NCI-H2227 (cell line): ENCODE measurements around the gene ARHGAP33.
"Not testable (repeated sequence)": the region's sequence is repeated elsewhere in the genome, so short reads cannot be mapped to it uniquely, and the experiment has no call there.

Source experiments
- DNase-seq: peaks from one replicate; lab custom pipeline; 2025; ENCODE audit not compliant: unreplicated experiment; lab: John Stamatoyannopoulos, UW

ARHGAP33 gene

DNA sequence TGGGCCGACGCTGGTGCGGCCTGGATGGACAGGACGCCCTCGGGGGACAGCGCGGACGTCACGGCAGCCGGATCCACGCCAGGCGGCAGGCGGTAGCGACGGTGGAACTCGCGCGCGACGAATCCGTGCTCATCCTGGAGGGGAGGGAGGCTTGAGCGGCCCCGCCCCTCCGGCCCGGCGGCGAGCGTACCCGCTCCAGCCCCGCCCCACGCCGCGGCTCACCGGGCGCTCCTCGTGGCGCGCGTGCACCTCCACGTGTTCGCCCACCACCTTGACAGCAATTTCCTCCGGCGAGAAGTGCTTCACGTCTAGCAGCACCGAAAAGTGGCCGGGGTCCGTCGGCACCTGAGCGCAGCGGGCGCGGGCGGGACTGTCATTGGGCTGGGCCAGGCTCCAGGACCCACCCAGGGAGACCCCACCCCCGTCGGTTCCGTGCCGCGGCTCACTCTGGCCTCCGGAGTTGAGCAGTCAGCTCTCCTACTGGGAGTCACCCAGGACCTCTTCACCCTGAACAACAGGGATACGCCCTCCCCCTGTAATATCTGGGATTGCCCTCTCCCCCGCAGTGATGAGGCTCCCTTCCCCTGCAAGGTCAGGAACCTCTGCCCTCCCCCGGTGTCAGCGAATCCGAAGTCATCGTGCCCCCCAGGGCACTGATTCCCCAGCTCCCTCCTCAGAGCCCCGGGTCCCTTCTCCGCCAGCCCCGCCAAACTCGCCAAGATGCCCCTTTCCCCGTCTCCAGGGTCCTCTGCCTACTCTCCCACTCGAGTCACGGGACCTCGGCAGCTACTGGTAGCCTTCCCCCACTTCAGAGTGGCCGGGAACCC, 19.6 kb upstream of the ARHGAP33 start:
- DNase-seq = no peak

DNA sequence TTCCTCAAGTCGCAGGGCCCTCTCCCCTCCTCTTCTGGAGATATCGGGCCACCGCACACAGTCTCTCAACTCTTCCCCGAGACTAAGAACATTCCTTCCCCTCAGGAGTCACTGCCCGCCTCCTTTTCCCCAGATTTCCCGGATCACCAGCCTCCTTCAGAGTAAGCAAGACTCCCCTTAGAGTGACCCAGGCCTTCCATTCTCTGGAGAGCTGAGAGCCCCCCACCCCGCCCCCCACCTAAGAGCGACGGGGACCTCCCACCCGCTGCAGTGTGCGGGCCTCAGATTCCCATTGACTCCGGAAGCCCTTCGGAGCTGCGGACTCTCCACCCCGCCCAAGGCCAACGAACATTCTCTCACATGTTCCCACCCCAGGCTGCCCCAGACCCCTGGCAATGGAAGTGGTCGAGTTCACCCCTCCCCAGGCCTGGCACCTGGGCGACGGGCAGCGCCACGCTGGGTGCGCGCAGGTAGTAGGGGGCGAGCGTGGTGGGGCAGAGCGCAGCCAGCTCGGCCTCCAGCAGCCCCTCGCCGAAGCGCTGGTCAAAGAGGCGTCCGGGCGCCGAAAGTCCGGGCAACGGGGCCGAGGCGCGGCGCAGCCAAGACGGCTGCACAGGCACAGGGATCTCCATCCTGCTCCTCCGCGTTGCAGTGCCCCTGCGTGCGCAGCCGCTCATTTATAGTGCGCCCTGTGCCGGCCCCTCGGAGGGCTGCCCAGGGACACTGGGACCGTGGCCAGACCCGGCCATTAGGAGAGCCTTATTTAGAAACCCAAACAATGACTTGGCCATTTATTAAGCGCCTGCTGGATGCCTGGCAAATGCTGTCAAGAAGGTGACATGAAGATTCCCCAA, 18.8 kb upstream of the ARHGAP33 start, which contains the start of gene HSPB6:
HSPB6 (minus strand) TSS at position 653 of the 854 bp plus-strand sequence; CDS start at position 632, 21 bp downstream.
- peak; percentile 78 for DNase-seq

DNA sequence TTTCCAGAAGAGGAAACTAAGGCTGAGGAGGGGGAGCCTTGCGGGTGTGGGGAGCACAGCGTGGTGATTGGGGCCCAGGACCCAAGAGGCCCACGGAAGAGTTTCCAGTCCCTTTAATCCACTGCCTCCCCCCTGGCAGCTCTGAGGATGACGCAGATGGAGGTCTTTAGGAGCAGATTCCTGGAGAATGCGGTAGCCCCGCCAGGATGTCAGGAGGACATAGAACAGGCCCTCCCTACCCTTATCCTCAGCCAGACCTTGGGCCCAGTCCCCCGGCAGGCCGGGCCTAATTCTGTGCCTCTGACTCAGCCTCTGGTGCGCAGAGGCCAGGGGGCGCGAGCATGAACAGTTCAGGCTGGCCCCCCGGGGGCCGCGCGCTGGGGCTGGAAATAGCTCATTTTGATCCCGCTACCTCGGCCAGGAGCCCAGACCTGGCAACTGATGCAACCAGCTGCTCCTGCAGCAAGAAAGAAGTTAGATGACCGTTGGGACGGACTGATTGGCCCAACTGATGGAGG, 18.1 kb upstream of the ARHGAP33 start:
- peak; percentile 93 for DNase-seq

DNA sequence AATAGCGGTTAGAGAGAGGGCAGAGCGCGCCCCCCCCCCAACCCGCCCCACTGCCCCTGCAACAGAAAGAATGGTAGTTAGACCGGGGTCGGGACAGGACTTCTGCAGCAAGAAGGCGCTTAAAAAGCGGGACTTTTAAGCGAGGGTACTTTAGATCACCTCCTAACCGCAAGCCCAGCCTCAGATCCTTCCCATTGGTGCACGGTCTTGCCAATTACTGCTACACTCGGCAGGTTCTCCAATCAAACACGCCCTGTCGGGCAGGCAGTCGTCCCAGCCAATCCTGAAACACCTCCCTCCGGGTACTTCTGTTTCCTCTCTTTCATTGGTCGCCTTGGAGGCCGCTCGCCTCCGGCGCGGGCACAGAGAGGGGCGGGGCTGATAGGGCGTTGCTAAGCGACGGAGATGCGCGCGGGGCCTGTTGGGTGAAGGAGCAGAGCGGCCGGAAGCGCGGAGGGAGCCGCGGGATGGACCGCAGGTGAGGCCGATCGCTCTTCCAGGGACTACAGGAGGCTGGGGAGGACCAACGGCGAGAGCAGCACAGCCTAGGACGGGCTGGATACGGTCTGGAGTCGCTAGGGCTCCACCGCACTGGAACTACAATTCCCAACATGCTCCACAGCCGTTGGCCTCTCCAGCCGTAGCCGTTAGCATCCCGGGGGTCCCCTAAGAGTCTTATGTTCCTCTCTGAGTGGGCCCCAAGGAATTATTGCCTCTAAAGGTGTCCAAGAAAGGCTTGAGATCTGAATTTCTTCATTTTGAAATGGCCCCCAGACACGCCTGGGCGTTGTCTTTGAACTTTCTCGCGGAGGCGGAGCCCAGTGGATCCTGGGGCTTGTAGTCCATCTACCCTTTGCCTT, 17.4 kb upstream of the ARHGAP33 start, which contains the start of gene PROSER3:
PROSER3 (plus strand) TSS at position 428 of the 860 bp plus-strand sequence; CDS start at position 468, 40 bp downstream.
- peak; percentile 100 for DNase-seq

DNA sequence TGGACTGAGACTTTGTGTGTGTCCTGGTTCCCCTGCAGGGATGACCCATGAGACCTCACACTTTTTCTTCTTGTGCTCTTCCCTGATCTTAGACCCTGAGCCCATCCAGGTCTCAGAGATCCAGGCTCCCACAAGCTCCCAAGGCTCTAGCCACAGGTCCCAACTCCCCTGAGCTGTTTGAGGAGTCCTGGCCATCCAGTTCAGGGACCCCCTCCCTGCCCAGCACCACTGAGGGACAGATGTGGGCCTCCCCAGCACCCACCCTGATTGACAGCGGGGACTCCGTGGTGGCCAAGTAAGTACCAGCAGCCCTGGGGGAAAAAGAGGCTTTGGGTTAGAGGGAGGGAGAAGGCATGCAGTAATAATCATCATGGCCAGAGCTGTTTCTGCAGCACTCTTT, 15.7 kb upstream of the ARHGAP33 start:
- DNase-seq = no peak

DNA sequence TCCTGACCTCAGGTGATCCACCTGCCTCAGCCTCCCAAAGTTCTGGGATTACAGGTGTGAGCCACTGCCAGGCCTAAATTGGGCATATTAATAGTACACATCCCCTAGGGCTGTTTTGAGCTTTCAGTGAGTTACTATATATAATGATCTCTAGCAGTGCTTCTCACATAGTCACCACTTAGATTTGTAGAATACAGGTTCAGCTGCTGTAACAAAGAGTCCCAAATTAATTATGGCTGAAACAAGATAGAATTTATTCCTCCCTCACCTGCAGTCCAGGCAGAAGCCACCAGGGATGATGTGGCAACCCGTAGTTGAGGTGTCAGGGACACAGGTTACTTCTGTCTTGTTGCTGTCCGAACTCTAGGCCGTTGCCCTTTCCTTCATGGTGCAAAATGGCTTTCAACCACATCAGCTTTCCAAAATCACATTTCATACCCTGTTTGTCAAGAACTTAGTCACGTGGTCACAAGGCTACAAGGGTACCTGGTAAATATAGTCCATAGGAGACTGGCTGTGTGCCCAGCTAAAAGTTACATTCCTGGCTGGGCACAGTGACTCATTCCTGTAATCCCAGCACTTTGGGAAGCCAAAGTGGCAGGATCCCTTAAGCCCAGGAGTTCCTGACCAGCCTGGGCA, 14.5 kb upstream of the ARHGAP33 start:
- DNase-seq = no peak

DNA sequence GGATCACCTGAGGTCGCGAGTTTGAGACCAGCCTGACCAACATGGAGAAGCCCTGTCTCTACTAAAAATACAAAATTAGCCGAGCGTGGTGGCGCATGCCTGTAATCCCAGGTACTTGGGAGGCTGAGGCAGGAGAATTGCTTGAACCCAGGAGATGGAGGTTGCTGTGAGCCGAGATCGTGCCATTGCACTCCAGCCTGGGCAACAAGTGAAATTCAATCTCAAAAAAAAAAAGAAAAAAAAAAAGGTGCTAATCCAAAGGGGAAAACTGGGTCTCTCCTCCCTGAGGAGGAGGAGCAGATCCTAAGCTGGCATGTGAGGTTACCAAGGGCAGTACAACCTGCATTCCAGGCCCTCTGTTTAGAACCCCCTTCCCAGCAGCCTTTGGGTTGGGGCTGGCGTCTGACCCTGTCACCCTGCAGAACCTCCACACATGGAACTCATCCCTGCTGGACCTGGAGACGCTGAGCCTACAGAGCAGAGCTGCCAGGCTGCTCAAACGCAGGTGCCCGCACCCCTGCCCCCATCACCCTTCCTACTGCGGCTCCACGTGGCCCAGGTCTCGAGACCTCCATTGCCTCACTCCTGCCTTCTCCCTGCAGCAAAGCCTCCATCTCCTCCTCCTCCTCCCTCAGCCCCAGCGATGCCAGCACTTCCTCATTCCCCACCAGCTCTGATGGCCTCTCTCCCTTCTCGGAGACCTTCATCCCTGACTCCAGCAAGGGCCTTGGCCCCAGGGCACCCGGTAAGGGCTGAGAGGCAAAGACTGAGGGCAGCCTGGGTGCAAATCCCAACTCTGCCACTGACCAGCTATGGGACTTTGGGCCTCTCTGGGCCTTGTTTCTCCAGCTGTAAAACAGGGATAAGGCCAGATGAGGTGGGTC, 10.7 kb upstream of the ARHGAP33 start:
- no peak for DNase-seq

DNA sequence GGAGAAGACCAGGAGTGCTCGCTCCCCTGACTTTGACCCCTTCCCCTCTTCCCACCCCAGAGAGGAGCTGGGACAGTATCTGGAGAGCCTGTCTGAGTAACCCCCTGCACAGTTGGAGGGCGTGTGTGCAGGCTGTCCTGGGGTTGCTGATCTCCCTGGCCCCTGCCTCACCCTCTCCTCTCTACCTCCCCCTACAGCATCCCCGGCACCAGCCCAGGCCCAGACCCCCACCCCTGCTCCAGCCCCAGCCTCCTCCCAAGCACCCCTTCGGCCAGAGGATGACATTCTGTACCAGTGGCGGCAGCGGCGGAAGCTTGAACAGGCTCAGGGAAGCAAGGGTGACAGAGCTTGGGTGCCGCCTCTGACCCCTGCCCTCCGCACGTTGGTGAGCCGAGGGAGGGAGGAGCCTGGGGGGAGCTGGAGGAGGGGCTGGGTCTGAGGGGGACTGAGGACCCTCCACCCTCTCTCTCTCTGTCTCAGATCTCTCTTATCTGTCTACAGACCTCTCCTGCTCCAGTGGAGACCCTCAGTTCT, 8.7 kb upstream of the ARHGAP33 start:
- no peak for DNase-seq

DNA sequence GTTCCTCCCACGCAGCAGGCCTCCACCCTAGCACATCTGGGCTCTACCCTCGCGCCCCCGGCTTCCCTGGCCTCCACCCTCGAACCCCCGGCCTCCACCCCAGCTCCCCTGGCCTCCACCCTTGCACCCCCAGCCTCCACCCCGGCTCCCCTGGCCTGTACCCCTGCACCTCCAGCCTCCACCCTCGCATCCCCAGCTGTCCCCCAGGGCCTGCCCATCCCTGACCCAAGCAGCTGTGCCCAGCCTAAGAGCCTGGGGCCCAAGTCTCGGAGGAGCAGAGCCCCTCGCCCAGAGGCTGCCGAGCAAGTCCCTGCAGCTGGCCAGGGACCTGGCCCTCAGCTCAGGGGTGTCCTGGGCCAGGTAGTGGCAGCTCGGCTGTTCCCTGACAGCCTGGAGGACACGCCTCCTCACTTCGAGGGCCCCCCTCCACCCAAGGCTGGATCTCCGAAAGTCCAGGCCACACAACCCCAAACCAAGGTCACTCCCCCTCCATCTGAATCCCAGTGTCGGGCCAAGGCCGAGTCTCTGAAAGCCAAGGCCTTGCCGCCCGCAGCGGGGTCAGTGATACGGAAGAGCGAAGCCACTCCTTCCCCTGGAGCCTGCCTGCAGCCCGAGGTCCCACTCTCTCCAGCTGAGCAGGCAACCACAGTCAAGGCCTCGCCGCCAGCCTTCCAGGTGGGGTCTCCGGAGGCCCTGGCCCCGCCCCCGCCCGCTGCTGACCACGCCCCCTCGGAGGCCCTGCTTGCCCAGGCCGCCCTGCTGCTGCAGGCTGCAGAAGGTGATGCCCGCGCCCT, 7.9 kb upstream of the ARHGAP33 start:
- DNase-seq = peak; percentile 76

DNA sequence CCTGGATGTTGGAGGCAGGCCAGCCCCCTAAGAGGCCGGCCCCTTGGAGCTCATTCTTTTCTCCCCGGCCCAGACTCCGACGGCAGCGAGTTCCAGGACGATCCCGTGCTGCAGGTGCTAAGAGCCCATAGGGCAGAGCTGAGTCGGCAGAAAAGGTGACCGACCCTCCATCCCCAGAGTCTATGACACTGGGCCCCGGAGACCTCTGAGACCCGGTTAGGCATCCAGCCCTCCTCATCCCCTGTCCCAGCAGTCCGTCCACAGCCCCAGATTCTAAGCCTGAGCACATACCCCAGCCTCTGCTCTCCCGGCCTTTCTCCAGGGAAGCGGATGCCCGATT, 7.3 kb upstream of the ARHGAP33 start:
- DNase-seq = no peak

DNA sequence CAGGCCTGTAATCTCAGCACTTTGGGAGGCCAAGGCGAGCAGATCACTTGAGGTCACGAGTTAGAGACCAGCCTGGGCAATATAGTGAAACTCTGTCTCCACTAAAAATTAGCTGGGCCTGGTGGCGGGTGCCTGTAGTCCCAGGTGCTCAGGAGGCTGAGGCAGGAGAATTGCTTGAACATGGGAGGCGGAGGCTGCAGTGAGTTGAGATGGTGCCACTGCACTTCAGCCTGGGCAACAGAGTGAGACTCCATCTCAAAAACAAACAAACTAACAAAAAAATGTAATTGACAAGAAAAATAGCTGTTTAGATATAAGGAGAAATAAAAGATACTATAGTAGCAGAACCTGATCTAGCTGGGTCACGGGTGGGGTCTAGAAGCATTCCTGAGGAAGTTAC, 3.0 kb upstream of the ARHGAP33 start:
- DNase-seq = not testable (repeated sequence)

DNA sequence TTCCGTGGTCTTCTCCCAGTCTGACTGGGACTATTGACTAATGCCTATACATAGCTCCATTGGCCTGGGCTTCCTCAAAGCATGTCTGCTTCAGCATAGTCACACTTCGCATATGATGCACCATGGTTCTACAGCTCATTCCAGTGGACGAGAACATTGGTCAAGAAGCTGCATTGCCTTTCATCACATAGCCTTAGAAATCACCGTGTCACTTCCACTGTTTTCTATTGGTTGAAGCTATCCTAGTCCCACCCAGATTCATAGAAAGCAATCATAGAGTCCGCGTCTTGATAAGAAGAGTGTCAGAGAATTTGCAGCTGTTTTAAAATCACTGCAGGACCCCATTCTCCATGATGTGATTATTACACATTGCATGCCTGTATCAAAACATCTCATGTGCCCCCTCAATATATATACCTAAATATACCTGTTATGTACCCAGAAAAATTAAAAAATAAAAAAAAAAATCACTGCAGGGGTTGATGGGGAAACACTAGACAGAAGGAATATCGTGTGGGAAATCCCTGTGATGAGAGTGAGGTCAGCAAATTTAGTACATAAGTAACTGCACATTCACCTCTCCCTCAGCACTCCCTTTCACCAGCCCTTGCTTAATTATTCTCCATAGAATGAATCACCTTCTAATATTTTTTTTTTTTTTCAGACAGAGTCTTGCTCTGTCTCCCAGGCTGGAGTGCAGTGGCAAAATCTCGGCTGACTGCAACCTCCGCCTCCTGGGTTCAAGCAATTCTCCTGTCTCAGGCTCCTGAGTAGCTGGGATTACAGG, 2.2 kb upstream of the ARHGAP33 start:
- DNase-seq = peak; percentile 64

DNA sequence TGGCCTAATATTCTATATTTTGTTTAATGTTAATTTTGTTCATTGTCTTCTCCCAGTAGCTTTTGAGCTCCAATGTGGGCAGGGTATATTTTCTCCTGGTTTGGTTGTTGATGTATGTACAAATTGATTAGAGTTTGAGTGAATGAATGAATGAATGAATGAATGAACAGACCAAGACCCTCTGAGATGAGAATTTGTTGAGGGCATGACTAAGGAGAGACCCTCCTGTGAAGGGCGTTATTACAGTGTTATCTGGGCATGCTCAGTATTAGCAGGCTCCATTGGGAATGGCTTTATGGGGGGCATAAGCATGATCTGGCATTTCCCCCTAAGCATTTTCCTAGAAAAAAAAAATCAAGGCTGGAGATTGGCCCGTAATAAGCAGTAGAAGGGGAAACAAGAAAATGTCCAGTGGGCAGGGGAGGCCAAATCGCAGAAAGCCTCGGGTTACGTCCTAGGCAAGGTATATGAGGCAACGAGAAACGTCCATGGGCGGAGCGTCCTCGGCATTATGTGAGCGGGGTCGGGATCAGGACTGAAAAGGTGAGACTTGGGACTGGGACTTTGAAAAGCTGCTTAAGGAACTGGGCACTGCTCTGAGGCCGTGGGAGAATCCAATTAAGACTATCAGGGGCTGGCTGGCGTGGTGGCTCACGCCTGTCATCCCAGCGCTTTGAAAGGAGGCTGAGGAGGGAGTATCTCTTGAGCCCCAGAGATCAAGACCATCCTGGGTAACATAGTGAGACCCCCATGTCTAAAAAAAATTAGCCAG, 904 bp upstream of the ARHGAP33 start:
- DNase-seq = peak; percentile 80

DNA sequence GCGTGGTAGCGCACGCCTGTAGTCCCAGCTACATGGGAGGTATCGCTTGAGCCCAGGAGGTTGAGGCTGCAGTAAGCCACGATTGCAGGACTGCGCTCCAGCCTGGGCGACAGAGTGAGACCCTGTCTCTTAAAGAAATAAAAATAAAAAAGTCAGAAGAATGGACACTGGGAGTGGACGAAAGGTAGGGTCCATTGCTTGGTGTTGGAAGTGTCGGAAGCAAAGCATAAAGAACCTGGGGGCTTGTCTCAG, 392 bp upstream of the ARHGAP33 start:
- DNase-seq = no peak

DNA sequence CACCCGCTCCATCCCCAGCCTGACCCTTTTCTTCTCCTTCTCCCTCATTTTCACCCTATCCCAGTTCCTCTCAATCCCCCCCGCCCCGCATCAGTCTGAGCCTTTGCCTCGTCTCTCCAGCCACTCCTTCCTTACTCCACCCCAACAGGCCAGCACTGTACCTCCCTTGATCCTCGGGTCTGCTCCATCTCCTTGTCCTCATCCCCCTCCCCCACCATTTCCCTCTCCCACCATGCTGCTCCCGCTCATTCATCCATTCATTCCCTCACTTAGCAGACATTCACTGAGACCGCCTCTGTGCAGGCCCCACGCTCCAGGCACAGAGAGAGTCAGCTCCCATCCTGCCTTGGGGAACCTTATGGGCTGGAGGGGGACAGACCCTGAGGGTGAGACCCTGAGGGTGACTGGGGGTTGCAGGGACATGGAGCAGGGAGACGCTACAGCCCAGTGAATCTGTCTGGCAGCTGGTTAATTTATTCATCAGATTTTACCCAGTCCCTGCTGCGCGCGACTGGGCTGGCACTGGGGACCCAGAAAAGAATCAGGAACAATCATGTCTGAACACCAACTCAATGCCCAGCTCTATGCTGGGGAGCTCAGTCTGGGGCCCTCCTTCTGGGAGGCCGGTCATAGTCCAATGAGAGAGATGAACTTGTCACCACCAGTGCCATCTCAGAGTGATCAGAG, 881 bp downstream of the ARHGAP33 start:
- DNase-seq = peak; percentile 88

DNA sequence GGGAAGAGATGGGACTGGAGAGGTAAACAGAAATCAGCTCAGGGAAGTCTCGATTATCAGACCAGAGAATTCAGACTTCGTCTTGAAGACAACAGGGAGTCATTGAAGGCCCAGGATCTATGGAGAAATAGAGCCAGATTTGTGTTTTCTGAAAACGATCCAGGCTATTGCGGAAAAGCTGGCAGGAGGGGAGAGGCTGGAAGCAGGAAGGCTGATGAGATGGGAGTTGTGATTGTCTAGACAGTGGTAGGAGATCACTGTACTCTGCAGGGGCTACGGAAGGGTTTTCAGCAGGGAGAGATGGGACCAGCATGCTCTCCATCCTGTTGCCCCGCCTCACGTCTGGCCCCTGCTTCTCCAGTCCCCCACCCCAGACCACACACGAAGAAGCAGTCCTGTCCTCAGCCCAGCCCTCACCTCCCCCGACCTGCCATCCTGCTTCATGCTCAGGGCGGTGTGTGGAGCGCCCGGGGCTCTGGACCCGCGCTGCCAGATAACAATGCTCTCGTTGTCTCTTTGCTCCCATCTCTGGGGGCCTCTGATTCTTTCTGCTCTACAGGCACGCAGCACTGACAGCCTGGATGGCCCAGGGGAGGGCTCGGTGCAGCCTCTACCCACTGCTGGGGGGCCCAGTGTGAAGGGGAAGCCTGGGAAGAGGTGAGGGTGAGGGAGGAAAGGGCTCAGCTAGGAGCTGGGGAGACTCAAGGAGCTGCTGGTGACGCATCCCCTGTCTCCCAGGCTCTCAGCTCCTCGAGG, 1.9 kb downstream of the ARHGAP33 start:
- DNase-seq = no peak
